NCI-H510A treated with DMSO at 0.1 percent for 48 hours (cell line): ENCODE results near the gene MAPK11.

Experiments used
- DNase-seq: peaks from one replicate; lab custom pipeline; 2025; lab: John Stamatoyannopoulos, UW

The MAPK11 gene

DNA sequence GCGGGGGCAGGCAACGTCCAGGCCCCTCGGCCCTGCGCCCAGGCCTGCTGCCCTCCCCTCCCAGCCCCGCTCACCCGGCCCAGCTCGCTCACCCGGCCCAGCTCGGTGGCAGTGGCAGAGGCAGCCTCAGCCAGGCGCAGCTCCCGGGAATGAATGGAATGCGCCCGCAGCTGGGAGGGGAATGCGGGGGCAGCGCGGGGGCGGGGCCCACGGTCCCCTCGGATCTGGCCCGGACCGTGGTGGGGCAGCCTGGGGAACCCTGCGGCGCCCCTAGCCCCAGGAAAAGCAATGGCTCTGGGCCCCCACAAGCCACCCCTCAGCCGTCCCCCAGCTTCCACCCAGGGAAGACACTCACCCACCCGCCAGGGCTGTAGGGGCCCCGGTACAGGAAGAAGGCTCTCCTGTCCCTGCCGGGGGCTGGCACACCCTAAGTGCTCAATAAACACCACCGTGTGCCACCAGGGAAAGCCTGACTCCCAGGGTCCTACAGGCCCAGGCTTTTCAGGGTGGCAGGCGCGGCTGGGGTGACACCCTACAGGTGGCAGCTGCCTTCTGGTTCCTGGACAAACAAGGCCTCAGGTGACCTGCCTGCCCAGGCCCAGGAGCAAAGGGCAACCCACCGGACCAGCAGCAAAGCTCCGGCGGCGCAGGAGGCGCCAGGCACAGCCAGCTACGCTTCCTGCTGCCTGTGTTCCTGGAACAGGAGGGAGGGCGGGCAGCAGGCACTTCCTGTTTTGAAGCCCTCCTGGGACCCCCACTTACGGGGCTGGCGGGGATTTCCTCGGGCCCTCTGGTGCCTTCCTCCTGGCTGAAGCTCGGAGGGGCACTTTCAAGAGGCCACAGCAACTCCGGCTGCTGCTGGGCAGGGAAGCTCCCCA, 23.5 kb upstream of the MAPK11 start:
- no peak for DNase-seq

DNA sequence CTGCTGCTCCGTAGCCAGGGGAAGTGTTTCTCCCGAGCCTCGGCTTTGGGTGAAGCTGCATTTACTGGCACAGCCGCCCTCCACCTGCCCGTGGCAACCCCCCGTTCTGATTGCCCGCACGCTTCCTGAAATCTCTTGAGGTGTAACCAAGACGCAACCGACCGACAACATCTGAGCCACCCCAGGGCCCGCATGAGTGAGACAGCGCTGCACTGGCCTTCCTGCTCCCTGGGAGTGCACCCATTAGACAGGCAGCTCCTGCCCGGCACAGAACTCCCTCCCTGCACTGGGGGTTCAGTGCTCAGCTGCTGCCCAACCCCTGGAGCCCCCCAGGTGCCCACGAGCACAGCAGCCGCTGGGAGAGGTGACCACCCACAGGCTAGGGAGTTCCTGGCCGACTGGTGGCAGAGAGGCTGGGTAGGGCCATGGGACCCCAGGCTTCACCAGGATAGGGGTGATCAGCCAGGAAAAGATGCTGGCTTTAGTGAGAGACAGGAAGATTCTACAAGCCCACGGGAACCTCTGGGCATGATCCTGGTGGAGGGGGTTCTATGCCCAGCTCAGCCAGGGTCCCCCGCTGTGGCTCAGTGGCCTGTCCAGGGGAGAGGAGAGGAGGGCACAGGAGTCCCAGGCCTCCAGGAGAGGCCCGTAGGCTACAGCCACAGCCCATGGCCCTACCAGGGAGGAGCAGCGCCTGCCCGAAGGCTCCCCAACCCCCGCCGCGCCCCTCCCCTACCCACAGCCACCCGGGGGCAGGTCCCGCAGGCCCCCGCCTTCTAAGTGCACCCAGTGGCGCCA, 22.7 kb upstream of the MAPK11 start:
- DNase-seq = no peak

DNA sequence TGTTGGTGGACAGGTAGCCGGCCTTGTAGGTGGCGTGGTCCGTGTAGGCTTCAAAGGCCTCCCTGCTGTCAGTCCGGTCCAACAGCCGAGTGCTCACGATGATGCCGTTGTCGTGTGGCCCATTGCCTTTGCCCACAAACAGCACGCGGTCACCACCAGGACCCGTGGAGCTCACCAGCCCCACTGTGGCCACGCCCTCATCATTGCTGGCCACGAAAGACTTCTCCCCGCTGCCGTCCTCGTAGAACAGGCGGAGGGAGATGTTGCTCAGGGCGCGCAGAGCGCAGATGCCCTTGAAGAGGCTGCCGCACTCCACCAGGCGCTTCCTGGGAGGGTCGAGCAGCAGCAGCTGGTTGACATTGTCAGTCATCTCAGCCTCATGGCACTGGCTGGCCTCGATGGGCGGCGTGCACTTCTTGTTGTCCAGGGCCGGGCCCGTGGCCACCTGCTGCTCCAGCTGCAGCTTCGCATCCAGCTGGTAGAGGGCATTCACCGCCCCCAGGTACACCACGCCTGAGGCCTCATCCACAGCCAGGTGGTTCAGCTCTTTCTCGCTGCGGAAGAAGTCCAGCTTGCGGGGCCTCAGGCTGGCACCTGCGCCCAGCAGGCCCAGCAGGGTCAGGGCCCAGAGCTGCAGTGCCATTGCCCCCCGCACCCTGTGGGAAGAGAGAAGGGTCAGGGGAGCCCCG, 19.9 kb upstream of the MAPK11 start:
- peak; percentile 47 for DNase-seq

- DNase-seq = no peak
These were observed 19.2 kb upstream of the MAPK11 start for GRCh38 chr22:50289151-50289941.

- no peak for DNase-seq
These were observed 17.6 kb upstream of the MAPK11 start for GRCh38 chr22:50287731-50288130.

DNA sequence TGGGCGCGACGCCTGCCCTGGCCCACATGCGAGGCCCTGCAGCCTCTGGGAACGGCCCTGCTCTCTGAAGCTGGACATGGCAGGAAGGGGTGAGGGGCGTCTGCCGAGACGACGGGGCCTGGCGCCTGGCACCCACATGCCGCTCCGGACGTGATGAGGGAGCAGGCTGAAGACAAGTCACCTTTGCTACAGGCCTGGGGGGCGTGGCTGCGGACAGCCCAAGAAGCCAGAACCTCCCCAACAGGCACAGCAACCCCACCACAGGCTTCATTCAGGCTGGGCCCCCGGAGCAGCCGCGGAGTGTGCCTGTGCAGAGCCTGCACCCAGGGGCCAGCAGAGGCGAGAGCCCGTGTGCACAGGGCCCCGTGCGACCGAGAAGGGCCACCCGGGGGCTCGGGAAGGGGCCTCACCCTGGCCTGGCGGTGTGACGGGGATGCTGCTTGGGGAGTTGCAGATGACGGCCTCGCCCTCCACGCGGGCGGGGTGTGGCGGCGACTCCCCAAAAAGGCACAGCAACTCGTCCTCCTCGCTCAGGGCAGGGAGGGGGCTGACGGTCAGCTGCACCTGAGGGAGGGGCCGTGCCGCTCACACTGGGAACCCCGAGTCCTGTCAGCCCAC, 16.6 kb upstream of the MAPK11 start:
- no peak for DNase-seq

- DNase-seq = no peak
These were observed 16.1 kb upstream of the MAPK11 start for GRCh38 chr22:50286275-50286674.

GRCh38 chr22:50285568-50286229, 15.5 kb upstream of the MAPK11 start:
- no peak for DNase-seq

DNA sequence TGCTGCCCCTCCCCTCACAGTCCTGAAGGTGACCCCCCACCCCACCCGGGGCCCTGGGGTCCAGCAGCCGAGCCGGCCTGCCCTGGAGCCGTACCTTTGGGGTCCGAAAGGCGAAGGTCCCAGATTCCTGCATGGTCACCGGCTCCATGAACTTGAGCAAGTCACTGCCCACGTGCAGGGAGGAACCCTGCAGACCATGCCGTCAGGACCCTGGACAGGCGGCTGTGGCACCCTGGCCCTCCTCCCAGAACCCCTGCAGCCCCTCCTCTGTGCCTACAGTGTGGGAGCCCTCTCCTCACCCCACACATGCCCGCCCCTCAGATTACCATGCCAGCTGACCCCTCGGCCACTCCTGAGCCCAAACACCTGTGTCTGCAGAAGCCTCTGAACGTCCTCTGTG, 14.3 kb upstream of the MAPK11 start:
- no peak for DNase-seq

GRCh38 chr22:50283821-50284220, 13.6 kb upstream of the MAPK11 start:
- no peak for DNase-seq

DNA sequence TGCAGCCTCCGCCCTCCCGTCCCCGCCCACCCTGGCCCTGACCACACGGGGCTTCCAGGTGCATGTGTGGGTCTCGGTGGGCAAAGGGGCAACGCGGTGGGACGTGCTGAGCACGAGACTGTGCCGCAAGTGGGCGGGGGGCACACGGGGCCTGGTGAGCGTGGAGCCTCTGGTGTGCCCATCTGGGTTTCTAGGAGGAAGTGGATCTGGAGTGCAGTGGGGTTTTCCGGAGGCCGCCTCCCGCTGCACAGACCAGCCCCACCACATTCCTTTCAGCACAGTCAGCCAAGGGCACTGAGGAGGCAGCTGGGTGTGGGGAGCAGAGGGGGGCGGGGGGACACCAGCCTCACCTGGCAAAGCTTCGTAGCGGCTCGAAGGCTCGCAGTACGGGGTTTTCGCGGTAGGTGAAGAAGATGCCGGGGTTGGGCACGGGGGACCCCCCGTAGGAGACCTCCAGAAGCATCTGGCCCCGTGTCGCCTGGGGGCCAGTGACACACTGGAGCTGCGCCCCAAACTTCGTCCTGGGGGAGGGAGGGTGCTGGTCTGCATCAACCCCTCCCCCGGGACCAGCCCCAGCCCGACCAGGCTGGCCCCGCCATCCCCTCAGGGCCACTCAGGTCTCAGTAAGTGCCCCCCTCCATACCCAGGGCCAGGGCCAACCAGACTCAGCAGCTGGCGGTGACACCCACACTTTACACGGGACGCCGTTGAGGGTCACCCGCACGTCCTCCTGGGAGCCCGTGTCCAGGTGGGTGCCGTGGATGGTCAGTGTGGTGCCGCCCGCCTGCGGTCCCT, 12.4 kb upstream of the MAPK11 start:
- DNase-seq = no peak

DNA sequence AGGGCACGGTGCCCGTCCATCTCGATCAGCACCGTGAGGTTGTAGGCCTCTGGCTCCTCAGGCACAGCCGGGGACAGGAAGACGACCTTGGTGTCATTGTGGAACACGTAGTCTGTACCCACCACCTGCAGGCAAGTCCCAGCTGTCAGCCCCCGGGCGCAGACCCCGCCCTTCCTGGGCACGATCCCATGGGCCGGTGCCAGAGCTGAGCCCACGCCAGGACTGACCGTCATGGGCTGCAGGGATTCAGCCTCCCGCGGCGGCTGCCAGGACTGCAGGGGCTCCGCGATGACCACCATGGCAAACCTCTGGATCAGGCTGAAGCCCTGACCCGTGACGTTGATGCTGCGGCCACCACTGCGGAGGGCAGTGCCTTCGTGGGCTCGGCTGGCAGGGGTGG, 11.8 kb upstream of the MAPK11 start:
- DNase-seq = no peak

GRCh38 chr22:50281384-50281760, 11.2 kb upstream of the MAPK11 start:
- DNase-seq = no peak

DNA sequence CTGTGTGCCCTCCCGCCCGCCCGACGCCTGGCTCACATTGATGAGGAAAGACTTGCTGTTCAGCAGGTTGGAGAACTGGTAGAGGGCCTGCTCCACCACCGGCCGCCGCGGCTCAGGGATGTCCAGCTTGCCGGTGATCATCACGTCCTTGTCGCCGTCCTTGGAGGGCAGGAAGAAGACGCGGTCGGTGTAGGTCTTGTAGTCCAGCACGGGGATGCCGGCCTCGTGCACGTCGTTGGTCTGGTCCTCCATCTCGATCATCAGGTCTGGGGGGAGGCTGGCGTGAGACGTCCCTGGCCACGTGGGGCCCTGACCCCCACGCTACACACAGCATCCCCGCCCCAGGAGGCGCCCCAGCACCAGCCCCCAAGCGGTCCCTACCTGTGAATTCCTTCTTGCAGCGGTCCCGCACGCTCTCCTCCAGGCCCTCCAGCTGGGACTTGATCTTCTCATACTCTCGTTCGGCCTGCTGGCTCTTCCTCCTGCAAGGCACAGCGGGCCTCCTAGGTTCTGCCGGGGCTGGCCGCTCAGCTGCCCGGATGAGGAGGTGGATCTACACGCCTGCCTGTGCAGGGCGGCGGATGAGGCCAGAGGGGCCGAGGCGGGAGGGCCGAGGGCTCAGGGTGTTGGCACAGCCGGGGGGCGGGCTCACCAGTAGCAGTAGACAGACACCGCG, 10.7 kb upstream of the MAPK11 start:
- DNase-seq = no peak

GRCh38 chr22:50280022-50280707, 10.0 kb upstream of the MAPK11 start:
- no peak for DNase-seq

- no peak for DNase-seq
These were observed 8.9 kb upstream of the MAPK11 start for GRCh38 chr22:50278956-50279619.

DNA sequence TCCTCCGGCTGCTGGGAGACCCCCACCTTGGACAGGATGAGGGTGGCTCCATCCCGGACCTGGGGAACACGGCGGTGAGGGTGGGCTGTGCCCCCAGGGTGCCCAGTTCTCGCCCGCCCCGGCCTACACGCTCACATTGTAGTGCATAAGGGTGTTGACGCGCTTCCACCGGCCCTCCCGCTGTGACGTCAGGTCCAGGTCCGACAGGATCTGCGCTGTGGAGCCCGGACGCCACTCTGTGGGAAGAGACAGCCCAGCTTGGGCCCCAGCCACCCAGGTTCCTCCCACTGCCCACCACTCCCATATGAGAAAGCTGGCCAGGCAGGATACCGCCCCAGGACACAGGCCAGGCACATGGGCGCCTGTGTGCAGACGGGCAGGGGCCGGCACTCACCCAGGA, 8.3 kb upstream of the MAPK11 start:
- DNase-seq = no peak

DNA sequence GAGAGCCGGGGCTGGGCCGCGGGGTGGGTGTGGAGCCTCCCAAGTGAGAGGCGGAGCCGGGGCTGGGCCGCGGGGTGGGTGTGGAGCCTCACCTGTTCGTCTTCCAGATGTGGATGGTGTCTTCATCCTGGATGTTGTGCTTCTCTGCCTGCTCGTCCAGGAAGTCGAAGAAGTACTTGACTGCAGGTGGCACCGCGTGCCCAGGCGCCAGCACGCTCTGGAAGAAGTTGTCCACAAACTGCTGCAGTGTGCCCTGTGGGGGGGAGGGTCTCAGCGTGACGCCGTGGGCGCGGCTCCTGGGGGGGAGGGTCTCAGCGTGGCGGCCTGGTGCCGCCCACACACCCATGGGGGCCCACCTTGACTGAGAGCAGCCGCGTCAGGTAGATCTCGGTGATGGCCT, 7.6 kb upstream of the MAPK11 start:
- no peak for DNase-seq
